ENCODE measurements around the gene MARCHF6.

DNA sequence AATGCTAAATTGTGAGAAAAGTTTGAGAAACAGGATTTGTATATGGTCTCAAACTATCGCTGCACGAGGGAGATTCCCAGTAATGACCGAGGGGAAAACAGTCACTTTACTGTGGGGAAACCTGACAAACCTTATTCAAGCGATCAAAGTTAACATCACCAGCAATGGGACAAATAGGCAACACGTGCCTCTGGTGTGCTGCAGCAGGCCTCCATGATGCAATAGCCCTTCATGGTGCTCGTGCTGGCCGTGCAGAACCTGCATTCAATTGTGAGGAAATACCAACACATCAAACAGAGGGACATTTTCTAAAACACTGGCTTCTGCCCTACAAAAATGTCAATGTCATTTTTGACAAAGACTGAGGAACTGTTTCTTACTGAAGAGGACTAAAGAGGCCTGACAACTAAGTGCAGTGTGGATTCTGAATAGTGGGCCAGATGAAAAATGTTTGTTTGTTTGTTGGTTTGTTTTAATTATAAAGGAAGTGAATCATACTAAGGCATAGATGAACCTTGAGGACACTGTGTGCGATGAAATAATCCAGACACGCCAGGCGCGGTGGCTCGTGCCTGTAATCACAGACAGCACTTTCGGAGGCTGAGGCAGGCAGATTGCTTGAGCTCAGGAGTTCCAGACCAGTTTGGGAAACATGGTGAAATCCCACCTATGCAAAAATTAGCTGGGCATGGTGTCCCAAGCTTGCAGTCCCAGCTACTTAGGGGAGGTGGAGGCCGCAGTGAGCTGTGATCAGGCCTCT lies 17.6 kb upstream of the MARCHF6 start:
- TF ChIP-seq, protein P1, sequence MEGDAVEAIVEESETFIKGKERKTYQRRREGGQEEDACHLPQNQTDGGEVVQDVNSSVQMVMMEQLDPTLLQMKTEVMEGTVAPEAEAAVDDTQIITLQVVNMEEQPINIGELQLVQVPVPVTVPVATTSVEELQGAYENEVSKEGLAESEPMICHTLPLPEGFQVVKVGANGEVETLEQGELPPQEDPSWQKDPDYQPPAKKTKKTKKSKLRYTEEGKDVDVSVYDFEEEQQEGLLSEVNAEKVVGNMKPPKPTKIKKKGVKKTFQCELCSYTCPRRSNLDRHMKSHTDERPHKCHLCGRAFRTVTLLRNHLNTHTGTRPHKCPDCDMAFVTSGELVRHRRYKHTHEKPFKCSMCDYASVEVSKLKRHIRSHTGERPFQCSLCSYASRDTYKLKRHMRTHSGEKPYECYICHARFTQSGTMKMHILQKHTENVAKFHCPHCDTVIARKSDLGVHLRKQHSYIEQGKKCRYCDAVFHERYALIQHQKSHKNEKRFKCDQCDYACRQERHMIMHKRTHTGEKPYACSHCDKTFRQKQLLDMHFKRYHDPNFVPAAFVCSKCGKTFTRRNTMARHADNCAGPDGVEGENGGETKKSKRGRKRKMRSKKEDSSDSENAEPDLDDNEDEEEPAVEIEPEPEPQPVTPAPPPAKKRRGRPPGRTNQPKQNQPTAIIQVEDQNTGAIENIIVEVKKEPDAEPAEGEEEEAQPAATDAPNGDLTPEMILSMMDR (IDR thresholded peaks at IDR 0.05): no peak
- no peak for TF ChIP-seq POLR2A (IDR thresholded peaks at IDR 0.05)
